IgD-negative memory B cell (primary cell): ENCODE results near the gene DNAH1. TPM values are rescaled to one million over a fixed set of nuclear protein-coding genes. Genes with fewer than 3 reads are reported as not detected.

ENCODE experiments used
- H3K27ac Mint-ChIP-seq, 3 donors: one replicate each; pipeline ENCODE4 v1.8.0; 2020 to 2022; ENCODE audit warnings: mild to moderate bottlenecking in 3 of 3, mixed read lengths in 3 of 3, moderate library complexity in 1 of 3
- H3K27me3 Mint-ChIP-seq: one replicate; pipeline ENCODE4 v1.8.0; 2021; ENCODE audit warnings: mixed read lengths
- H3K36me3 Mint-ChIP-seq: one replicate; pipeline ENCODE4 v1.8.0; 2020; ENCODE audit warnings: mild to moderate bottlenecking, mixed read lengths
- H3K4me1 Mint-ChIP-seq, 3 donors: one replicate each; pipeline ENCODE4 v1.8.0; 2020 to 2022; ENCODE audit warnings: mixed read lengths in 3 of 3, mild to moderate bottlenecking in 1 of 3
- H3K4me3 Mint-ChIP-seq, 4 donors: one replicate each; pipeline ENCODE4 v1.8.0; 2020 to 2022; ENCODE audit warnings: mild to moderate bottlenecking in 4 of 4, mixed read lengths in 4 of 4, moderate library complexity in 3 of 4
- H3K9me3 Mint-ChIP-seq, 3 donors: one replicate each; pipeline ENCODE4 v1.8.0; 2020 to 2021; ENCODE audit warnings: mixed read lengths in 3 of 3, mild to moderate bottlenecking in 1 of 3
- polyA plus RNA-seq: library from polyadenylated mRNA; unstranded; fragments of 300-500 nt; fragmentation: Illumina TruSeq; gene quantifications from one replicate; pipeline ENCODE4 v1.2.3, GENCODE V29; 2021

The DNAH1 gene
- polyA plus RNA-seq, 1 donor from 2014 or later, result 1.1 TPM

GRCh38 chr3:52388348-52388821, 72.3 kb downstream of the DNAH1 start:
- H3K36me3 Mint-ChIP-seq, result peaks cover 14% of the 10 kb centered on the region
- no peak overlapping the region for H3K27ac Mint-ChIP-seq
- H3K9me3 Mint-ChIP-seq, result no peaks in the 10 kb centered on the region
- H3K4me1 Mint-ChIP-seq, result peaks cover 0 to 2% (median 0%) of the 10 kb centered on the region in 3 donors
- no peaks in the 10 kb centered on the region for H3K27me3 Mint-ChIP-seq
- H3K4me3 Mint-ChIP-seq, result no peak overlapping the region

GRCh38 chr3:52388933-52389332, 72.8 kb downstream of the DNAH1 start:
- Mint-ChIP-seq H3K4me1 (peaks cover 0 to 2% (median 0%) of the 10 kb centered on the region in 3 donors), H3K9me3 (no peaks in the 10 kb centered on the region)

DNA sequence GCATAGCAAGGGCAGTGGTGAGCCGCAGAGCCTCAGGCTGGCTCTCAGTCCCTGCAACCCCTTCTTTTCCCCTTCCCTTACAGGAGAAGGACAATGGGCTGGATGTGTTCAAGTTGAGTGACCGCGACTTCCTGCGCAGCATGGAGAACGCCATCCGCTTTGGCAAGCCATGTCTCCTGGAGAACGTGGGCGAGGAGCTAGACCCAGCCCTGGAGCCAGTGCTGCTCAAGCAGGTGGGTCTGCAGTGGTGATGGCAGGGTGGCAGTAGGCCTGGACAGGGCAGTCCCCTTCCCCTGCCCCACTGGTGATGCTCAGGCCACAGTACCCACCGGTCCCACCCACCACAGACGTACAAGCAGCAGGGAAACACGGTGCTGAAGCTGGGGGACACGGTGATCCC, 75.0 kb downstream of the DNAH1 start:
- Mint-ChIP-seq H3K36me3 (peaks cover 20% of the 10 kb centered on the region), H3K4me1 (no peaks in the 10 kb centered on the region), H3K9me3 (no peaks in the 10 kb centered on the region), H3K4me3 (no peak overlapping the region), H3K27me3 (no peaks in the 10 kb centered on the region), H3K27ac (no peak overlapping the region)

More at GRCh38 chr3:52388933-52389332, 72.8 kb downstream of the DNAH1 start:
- Mint-ChIP-seq H3K36me3 (peaks cover 14% of the 10 kb centered on the region), H3K27ac (no peak overlapping the region), H3K27me3 (no peaks in the 10 kb centered on the region), H3K4me3 (no peak overlapping the region)

DNA sequence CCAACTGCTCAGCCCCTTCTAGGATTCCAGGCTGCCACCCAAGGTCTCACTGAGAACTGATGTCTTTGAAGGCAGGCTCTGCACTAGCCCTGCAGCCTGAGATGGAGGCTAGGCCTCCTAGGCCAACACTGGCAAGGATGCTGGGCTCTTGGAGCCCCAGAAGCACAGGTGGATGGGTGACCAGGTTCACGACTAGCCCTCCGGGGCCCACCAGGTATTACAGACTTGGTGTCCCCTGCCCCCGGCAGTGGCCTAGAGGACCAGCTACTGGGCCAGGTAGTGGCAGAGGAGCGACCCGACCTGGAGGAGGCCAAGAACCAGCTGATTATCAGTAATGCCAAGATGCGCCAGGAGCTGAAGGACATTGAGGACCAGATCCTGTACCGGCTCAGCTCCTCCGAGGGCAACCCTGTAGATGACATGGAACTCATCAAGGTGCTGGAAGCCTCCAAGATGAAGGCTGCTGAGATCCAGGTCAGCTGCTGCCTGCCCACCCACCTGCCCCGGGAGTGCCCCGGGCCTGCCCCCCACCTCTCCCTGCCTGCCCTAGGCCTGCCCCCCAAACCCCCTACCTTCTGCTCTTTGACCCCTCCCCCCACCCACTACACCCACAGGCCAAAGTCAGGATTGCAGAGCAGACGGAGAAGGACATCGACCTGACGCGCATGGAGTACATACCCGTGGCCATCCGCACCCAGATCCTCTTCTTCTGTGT, 76.3 kb downstream of the DNAH1 start:
- Mint-ChIP-seq H3K27me3 (no peaks in the 10 kb centered on the region), H3K36me3 (peaks cover 22% of the 10 kb centered on the region), H3K27ac (no peak overlapping the region), H3K4me1 (no peaks in the 10 kb centered on the region), H3K4me3 (no peak overlapping the region), H3K9me3 (no peaks in the 10 kb centered on the region)

GRCh38 chr3:52393131-52393807, 77.2 kb downstream of the DNAH1 start:
- no peak overlapping the region for H3K4me3 Mint-ChIP-seq

DNA sequence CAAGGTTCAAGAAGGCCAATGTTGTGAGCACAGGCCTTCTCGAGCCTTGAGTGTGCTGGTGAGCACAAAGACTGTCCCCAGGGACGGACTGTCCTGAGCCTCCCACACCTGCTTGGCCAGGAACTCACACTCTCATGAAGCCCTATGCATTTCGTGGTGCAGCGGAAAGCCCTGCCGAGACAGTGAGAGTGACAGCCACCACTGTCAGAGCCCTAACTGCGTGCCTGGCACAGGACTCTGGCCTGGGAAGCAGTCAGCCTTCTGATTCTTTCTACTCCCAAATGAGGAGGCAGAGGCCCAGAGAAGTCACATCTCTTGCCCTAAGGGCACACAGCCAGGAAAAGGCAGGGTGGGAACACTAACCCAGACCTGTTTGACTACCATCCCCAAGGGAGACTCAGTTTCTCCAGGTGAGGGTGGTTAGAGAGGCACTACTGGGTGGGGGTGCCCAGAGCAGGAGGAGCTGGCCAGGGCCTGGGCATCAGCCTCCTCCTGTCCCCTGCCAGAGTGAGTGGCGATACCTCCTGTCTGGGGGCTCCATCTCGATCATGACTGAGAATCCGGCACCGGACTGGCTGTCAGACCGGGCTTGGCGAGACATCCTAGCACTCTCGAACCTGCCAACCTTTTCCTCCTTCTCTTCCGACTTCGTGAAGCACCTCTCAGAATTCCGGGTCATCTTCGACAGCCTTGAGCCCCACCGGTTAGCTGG, 78.0 kb downstream of the DNAH1 start:
- H3K4me1 Mint-ChIP-seq, result no peaks in the 10 kb centered on the region
- H3K27ac Mint-ChIP-seq, result no peak overlapping the region
- H3K9me3 Mint-ChIP-seq, result no peaks in the 10 kb centered on the region
- H3K27me3 Mint-ChIP-seq, result no peaks in the 10 kb centered on the region
- H3K4me3 Mint-ChIP-seq, result no peak overlapping the region
- peaks cover 22% of the 10 kb centered on the region for H3K36me3 Mint-ChIP-seq

More at GRCh38 chr3:52393131-52393807, 77.2 kb downstream of the DNAH1 start:
- H3K36me3 Mint-ChIP-seq, result peaks cover 22% of the 10 kb centered on the region
- no peak overlapping the region for H3K27ac Mint-ChIP-seq
- H3K27me3 Mint-ChIP-seq, result no peaks in the 10 kb centered on the region
- H3K4me1 Mint-ChIP-seq, result no peaks in the 10 kb centered on the region
- no peaks in the 10 kb centered on the region for H3K9me3 Mint-ChIP-seq

GRCh38 chr3:52394751-52395502, 78.8 kb downstream of the DNAH1 start:
- peaks cover 22% of the 10 kb centered on the region for H3K36me3 Mint-ChIP-seq
- H3K27ac Mint-ChIP-seq, result no peak overlapping the region
- no peaks in the 10 kb centered on the region for H3K4me1 Mint-ChIP-seq
- H3K4me3 Mint-ChIP-seq, result no peak overlapping the region
- H3K27me3 Mint-ChIP-seq, result no peaks in the 10 kb centered on the region
- no peaks in the 10 kb centered on the region for H3K9me3 Mint-ChIP-seq

DNA sequence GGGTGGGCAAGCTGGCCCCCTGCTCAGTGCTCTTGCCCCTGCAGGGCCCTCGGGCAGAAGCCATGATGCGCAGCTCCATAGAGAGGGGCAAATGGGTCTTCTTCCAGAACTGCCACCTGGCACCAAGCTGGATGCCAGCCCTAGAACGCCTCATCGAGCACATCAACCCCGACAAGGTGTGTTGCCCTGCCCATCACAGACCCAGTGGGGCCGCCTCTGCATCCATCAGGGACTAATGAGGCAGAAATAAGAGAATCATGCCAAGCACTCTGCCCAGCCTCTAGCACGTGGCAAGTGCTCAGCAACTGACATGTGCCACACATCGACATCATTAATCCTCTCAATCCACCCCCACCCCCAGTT, 79.4 kb downstream of the DNAH1 start:
- Mint-ChIP-seq H3K36me3 (peaks cover 17% of the 10 kb centered on the region), H3K4me1 (no peaks in the 10 kb centered on the region)

DNA sequence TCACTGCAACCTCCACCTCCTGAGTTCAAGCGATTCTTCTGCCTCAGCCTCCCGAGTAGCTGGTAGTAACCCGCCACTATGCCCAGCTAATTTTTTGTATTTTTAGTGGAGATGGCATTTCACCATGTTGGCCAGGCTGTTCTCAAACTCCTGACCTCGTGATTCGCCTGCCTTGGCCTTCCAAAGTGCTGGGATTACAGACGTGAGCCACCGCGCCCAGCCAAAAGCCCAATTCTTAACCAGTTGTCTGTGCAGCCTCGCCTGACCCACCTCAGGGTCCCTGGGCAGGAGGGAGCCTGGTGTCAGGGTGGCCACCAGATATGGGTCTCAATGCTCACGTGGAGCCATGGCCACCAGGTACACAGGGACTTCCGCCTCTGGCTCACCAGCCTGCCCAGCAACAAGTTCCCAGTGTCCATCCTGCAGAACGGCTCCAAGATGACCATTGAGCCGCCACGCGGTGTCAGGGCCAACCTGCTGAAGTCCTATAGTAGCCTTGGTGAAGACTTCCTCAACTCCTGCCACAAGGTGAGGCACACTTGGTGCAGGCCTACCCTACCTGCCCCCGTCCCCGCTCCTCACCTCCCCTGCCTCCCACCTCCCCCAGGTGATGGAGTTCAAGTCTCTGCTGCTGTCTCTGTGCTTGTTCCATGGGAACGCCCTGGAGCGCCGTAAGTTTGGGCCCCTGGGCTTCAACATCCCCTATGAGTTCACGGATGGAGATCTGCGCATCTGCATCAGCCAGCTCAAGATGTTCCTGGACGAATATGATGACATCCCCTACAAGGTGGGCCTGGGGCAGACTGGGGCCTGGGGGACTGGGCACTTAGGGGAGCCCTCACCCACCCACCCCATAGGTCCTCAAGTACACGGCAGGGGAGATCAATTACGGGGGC, 80.1 kb downstream of the DNAH1 start:
- Mint-ChIP-seq H3K4me3 (no peak overlapping the region), H3K27ac (no peak overlapping the region), H3K4me1 (no peaks in the 10 kb centered on the region), H3K36me3 (peaks cover 16% of the 10 kb centered on the region), H3K9me3 (no peaks in the 10 kb centered on the region), H3K27me3 (no peaks in the 10 kb centered on the region)

More for the DNA sequence above, 79.4 kb downstream of the DNAH1 start:
- Mint-ChIP-seq H3K4me3 (no peak overlapping the region), H3K9me3 (no peaks in the 10 kb centered on the region), H3K27me3 (no peaks in the 10 kb centered on the region), H3K27ac (no peak overlapping the region)

DNA sequence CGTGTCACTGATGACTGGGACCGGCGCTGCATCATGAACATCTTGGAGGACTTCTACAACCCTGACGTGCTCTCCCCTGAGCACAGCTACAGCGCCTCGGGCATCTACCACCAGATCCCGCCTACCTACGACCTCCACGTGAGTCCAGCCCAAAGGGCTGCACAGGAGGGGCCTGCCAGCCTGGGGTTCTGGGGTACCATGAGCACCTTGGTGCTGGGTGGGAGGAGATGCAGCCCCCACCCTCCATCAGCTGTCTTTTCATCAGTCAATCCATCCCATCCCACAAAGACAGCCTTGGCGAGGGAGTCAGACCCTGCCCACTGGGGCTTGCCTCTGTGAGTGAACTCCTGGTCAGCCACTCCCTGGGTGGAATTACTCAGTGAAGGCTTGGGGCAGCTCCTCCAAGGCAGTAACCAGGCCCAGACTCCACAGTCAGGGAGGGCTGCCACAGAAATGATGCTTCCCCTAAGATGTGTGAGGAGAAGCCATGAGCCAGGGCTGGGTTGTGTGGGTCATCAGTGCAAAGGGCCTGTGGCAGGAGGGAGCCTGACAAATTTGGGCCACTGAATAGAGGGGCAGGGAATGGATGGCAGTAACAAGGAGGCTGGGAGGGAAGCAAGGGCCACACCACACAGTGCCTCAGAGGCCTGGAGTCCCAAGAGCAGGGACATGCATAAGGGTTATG, 80.9 kb downstream of the DNAH1 start:
- H3K4me1 Mint-ChIP-seq, result no peaks in the 10 kb centered on the region
- no peaks in the 10 kb centered on the region for H3K9me3 Mint-ChIP-seq
- H3K36me3 Mint-ChIP-seq, result peaks cover 11% of the 10 kb centered on the region
- H3K27ac Mint-ChIP-seq, result peak overlapping the region in 1 of 3 donors; percentile 46
- no peak overlapping the region for H3K4me3 Mint-ChIP-seq
- H3K27me3 Mint-ChIP-seq, result no peaks in the 10 kb centered on the region

DNA sequence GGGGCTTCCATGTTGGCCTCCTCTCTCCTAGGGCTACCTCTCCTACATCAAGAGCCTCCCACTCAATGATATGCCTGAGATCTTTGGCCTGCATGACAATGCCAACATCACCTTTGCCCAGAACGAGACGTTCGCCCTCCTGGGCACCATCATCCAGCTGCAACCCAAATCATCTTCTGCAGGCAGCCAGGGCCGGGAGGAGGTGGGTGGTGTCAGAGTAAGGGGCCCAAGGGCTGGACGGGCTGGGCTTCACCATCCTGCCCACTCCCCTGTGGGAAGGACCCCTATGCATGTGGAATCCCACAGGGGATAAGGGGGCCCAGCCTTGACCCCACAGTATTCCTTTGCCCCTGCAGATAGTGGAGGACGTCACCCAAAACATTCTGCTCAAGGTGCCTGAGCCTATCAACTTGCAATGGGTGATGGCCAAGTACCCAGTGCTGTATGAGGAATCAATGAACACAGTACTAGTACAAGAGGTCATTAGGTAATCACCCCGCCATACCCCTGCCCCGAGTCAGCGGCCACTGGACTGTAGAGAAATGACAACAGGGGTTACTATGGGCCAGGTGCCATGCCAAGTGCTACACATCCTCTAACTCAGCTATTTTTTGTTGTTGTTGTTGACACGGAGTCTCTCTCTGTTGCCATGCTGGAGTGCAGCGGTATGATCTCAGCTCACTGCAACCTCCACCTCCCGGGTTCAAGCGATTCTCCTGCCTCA, 81.7 kb downstream of the DNAH1 start:
- no peaks in the 10 kb centered on the region for H3K9me3 Mint-ChIP-seq
- H3K4me3 Mint-ChIP-seq, result no peak overlapping the region
- H3K36me3 Mint-ChIP-seq, result peaks cover 11% of the 10 kb centered on the region
- no peak overlapping the region for H3K27ac Mint-ChIP-seq
- H3K27me3 Mint-ChIP-seq, result no peaks in the 10 kb centered on the region
- no peaks in the 10 kb centered on the region for H3K4me1 Mint-ChIP-seq

- Mint-ChIP-seq H3K4me3 (no peak overlapping the region), H3K4me1 (no peaks in the 10 kb centered on the region), H3K36me3 (peaks cover 7% of the 10 kb centered on the region), H3K27me3 (no peaks in the 10 kb centered on the region), H3K9me3 (no peaks in the 10 kb centered on the region), H3K27ac (no peak overlapping the region)
Measured at GRCh38 chr3:52398670-52399081, 82.6 kb downstream of the DNAH1 start.

DNA sequence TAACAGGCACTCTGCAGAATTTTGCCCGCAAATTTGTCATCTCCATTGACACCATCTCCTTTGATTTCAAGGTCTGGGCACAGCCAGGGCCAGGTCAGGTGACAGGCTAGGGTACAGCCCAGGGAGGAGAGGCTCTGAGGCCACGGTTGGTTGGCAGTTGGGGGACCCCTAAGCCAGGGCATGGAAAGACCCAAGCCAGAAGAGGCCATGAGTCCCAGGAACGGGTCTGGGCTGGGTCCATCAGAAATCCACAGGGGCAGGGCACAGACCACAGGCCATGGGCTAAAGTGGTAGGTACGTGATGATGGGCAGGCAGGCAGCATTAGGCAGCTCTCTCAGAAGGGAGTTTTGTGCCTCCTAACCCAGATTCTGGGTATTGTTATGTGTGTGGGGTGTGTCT, 83.0 kb downstream of the DNAH1 start:
- H3K36me3 Mint-ChIP-seq, result peaks cover 8% of the 10 kb centered on the region
- peak overlapping the region in 1 of 3 donors; percentile 45 for H3K27ac Mint-ChIP-seq
- H3K4me1 Mint-ChIP-seq, result no peaks in the 10 kb centered on the region
- H3K9me3 Mint-ChIP-seq, result no peaks in the 10 kb centered on the region
- no peaks in the 10 kb centered on the region for H3K27me3 Mint-ChIP-seq
- no peak overlapping the region for H3K4me3 Mint-ChIP-seq
